ENCODE data around the gene IPPK. TPM values are rescaled to one million over a fixed set of nuclear protein-coding genes. Genes with fewer than 3 reads are reported as not detected.
"Not testable (repeated sequence)": the region's sequence is repeated elsewhere in the genome, so short reads cannot be mapped to it uniquely, and the experiment has no call there.

IPPK gene
- polyA plus RNA-seq, 4 donors, result 10.2 to 12.2 (median 11.9) TPM

DNA sequence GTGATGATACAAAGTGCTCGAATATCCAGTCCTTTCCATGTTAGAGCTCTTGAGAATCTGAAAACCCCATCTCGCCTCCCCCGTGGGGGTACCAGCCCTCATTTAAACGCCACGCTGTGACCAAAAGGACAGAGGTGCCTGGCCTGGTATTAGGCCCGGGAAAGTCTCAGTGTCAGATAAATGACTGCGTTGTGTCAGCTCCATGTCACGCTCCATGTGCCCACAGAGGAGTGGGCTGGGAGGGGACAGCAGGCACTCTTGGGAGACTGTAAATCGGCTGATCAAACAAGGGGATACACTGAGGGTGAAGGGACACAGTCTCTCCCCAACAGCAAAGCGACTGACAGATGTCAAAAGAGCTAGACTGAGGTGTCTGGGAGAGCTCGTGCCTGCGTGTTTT lies 68.5 kb downstream of the IPPK start:
- no peak for DNase-seq (ENCODE audit: low read depth in 4 of 4, low spot score in 3 of 4)

DNA sequence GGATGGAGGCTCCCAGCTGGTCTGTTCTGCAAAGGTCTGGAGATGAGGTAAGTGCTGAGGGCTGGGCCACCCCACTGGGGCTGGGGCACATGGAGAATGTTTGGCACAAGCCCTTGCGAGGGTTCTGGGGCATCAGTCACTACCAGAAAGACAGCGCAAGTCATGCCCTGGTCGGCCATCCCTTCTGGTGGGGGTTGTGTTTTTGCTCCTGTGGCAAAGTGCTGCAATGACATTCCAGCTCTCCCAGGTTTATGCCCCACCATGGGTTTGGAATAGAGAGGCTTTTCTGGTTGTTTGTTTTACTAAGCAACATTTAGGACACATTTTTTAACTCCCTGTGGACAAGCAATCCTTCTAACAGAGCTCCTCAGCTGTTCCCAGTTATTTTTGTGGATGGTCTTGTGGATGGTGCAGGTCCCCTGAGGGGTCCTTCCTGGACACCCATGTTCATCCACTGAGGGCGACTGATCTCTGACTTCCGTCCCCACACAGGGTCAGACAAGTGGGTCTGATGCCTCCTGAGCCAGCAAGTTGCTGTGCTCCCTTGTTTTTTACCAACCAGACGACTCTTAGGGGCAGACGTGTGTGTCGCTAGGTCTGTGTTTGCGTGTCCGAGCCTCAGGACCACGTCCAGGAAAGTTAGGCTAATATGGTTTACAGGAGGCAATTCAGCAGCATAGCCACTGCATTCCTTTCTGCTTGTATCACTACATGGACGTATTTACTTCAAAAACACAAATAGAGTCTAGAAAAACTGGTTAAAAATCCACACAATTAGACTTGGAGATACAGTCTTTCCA lies 69.3 kb downstream of the IPPK start:
- DNase-seq (ENCODE audit: low read depth in 4 of 4, low spot score in 3 of 4), result no peak

DNA sequence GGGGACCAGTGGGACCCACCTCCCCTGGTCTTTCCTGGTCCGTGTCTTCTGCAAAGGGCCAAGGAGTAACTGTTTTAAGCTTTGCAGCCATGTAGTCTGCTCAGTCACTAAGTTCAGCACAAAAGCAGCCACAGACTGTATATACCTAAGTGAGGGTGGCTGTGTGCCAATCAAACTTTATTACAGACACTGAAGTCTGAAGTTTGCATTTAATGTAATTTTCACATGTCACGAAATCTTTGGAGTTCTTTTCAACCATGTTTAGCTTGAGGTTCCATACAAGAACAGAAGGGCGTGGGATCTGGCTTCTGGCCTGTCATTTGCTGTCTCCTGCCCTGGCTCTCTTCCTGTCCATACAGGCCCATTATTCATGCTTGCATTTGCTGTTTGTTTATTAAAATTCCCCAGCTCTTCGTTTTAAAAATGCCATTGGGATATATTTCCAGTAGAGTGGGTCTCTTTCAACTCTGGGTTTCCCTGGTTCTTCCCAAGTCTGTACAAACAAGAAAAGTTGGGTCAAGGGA lies 69.9 kb downstream of the IPPK start:
- no peak for DNase-seq (ENCODE audit: low read depth in 4 of 4, low spot score in 3 of 4)

DNA sequence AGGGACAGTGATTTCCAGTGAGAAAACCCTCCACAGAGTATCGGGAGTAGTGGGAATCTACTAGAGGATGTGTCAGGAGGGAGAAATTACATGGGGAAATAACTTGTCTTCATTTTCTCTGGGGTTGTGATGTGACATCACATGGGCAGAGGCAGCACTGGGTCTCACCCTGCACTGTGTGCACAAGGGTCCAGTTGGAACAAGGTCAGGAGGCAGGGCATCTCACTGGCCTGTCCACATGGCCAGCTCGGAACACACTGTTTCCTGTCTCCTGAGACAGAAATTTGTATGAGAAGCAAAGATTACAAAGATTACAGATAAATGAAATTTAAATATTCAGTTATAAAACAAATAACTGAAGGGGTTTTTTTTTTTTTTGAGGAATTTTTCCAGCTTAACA lies 71.5 kb downstream of the IPPK start:
- DNase-seq (ENCODE audit: low read depth in 4 of 4, low spot score in 3 of 4), result no peak

DNA sequence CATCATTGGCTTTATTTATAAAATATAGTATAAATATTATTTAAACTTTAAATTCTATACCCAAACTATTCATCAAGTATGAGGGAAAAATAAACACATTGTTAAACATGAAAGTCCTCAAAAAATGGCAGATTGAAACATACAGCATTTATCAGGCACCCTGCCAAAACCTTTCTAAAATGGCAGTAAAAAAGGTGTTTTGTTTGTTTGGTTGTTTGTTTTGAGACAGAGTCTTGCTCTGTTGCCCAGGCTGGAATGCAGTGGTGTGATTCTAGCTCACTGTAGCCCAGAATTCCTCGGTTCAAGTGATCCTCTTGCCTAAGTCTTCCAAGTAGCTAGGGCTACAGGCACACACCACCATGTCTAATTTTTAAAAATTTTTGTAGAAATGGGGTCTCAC lies 74.0 kb downstream of the IPPK start:
- DNase-seq (ENCODE audit: low read depth in 4 of 4, low spot score in 3 of 4), result no peak

DNA sequence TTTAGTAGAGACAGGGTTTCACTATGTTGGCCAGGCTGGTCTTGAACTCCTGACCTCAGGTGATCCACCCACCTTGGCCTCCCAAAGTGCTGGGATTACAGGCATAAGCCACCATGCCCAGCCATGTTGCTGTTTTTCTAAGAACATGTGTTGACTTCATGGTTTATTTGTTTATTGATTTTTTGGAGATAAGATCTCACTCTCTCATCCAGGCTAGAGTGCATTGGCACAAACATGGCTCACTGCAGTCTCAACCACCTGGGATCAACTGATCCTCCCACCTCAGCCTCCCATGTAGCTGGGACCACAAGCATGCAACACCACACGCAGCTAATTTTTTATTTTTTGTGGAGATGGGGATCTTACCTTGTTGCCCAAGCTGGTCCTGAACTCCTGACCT lies 74.9 kb downstream of the IPPK start:
- not testable (repeated sequence) for DNase-seq (ENCODE audit: low read depth in 4 of 4, low spot score in 3 of 4)

DNA sequence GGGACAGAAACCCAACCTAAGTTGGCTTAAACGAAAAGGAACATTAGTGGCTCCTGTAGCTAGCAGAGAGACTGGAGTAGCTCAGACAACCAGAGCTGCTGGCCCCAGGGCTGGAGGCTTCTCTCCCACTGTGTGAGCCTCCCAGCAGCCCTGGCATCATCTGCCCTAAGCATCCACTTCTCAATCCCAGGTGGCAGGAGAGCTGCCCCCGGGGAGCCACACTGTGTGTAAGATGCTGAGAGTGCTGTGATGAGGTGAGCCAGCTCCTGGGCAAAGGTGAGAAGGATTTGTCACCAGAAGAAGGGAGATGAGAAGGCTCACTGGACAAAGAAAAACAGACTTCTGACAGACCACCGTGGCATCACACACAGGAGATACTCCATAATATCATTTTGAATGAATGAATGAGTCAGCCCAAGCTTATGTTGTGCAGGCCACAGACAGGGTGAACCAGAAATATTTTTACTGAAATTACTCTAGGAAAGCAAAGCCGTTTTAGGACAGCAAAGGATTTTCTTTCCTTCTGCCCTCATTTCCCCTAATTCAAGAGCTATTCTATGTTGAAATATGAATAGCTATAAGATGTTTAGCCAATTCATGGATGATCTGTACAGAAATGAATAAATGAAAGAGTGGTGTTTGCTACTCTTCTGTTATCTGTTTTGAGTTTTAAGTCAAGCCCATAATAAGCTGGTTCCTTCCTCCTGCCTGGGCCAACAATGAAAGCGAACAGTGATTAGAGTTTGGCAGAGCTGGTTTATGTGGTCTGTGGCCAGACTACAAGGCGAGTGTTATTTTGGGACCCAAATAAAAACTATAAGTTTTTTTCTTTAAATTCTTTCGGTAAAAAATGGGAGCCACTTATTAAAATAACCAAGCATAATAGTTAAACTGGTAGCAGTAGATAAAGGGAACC lies 76.7 kb downstream of the IPPK start:
- no peak for DNase-seq (ENCODE audit: low read depth in 4 of 4, low spot score in 3 of 4)

DNA sequence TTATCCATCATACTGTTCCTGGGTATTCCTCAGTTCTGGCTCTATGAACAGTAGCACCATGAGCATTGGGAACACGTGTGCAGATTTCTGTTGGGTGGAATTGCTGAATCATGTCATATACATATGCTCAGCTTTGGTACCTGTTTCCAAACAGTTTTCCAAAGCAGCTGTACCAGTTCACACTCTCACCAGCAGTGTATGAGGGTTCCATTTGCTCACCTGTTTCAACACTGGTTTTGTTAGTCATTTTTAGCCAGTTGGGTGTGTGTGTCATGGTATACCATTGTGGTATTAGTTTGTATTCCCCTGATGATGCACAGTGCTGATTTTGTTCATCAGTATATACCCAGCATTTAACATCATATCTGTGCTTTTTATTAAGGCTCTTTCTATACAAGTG lies 77.4 kb downstream of the IPPK start:
- no peak for DNase-seq (ENCODE audit: low read depth in 4 of 4, low spot score in 3 of 4)

DNA sequence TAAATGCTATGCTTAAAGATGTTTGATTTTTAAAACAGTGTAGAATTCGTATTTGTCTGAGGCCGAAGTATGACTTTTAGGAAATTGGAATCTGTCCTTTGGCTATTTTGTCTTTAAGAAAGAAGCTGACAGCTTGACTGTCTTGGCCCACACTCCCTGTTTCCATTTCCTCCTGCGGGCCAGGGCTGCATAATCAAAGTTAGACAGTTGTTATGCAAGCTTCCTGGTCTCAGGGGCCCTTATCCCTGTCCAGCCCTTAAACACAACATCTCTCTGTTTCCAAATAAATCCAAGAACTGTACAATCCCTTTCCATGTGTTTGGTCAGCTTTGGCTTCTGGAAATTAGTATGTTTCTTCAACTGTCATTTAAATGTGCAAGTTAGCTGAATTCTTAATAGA lies 79.6 kb downstream of the IPPK start:
- no peak for DNase-seq (ENCODE audit: low read depth in 4 of 4, low spot score in 3 of 4)

DNA sequence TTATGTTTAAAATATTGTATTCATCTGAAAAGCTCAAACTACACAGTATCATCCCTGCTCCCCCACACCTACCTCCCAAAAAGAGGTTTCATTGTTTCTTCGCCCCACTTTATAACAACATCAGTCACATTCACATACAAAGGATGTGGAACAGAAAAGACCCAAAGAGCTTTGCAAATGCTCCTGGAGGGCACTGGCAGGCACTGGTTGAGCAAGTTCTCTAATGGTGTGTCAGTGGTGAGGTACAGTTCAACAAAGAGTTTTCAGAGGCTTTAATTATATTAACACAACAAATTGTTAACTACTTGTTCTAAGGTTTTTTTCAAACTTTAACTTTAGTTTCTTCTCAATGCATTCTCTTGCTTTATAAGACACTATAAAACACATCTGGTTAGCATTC lies 80.0 kb downstream of the IPPK start:
- no peak for DNase-seq (ENCODE audit: low read depth in 4 of 4, low spot score in 3 of 4)

DNA sequence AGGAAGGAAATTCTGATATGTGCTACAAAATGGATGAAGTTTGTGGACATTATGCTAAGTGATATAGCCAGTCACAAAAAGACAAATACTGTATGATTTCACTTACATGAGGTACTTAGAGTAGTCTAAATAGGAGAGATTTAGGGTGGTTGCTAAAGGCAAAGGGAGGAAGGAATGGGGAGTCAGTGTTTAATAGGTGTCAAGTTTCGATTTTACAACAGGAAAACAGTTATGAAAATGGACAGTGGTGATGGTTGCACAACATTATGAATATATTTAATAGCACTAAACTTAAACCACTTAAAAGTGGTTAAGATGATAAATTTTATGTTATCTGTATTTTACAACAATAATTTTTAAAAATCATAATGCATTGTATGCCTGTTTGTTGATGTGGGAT lies 93.8 kb downstream of the IPPK start:
- DNase-seq (ENCODE audit: low read depth in 4 of 4, low spot score in 3 of 4), result no peak

DNA sequence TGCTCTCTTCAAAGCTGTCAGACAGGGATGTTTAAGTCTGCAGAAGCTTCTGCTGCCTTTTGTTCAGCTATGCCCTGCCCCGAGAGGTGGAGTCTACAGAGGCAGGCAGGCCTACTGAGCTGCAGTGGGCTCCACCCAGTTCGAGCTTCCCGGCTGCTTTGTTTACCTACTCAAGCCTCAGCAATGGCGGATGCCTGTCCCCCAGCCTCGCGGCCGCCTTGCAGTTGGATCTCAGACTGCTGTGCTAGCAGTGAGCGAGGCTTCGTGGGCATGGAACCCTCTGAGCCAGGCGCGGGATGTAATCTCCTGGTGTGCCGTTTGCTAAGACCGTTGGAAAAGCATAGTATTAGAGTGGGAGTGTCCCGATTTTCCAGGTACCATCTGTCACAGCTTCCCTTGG lies 96.3 kb downstream of the IPPK start:
- DNase-seq (ENCODE audit: low read depth in 4 of 4, low spot score in 3 of 4), result not testable (repeated sequence)

DNA sequence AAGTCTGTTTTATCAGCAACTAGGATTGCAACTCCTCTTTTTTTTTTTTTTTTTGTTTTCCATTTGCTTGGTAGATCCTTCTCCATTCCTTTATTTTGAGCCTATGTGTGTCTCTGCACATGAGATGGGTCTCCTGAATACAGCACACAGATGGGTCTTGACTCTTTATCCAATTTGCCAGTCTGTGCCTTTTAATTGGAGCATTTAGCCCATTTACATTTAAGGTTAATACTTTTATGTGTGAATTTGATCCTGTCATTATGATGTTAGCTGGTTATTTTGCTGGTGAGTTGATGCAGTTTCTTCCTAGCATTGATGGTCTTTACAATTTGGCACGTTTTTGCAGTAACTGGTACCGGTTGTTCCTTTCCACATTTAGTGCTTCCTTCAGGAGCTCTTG lies 98.1 kb downstream of the IPPK start:
- DNase-seq (ENCODE audit: low read depth in 4 of 4, low spot score in 3 of 4), result not testable (repeated sequence)

DNA sequence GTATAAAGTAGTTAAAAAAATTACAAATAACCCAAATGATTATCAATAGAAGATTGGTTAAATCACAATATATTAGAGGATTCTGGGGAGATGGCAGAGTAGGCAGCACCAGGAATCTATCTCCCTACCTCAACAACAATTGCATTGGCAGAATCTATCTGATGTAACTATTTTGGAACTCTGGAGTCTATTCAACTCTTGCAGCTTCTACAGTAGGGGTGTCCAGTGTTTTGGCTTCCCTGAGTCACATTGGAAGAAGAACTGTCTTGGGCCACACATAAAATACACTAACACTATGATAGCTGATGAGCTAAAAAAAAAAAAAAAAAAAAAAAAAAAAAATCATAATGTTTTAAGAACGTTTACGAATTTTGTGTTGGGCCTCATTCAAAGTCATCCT lies 104.9 kb downstream of the IPPK start:
- no peak for DNase-seq (ENCODE audit: low read depth in 4 of 4, low spot score in 3 of 4)

DNA sequence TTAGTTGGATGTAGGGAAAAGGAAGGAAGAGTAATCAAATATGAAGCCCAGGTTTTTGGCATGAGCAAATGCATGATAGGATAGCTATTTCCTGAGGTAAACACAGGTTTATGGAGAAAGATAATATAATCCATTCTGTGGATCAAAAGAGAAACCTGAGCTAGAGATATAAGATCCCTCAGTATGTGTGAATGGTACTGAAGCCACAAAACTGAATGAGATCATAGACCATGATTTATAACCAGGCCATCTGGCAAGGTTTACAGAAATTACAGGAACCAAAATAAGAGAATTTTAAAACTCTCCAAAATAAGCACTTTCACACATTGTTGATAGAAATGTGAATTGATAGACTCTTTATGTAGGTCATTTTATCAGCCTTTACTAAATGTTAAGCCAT lies 105.4 kb downstream of the IPPK start:
- no peak for DNase-seq (ENCODE audit: low read depth in 4 of 4, low spot score in 3 of 4)

Other genes starting within 250 kb of the IPPK start
- 1 to 10 TPM; 1.8 to 6.3 (median 2.2) TPM for gene OMD, start 245.7 kb downstream of the IPPK start, polyA plus RNA-seq (ENCODE audit: insufficient read length in 4 of 4)
- gene ASPN, start 187.6 kb downstream of the IPPK start, polyA plus RNA-seq (ENCODE audit: insufficient read length in 4 of 4), result 10 to 100 TPM; 16.8 to 25.1 (median 19.7) TPM
- 10 to 100 TPM; 14.8 to 23.6 (median 18.3) TPM for gene ECM2, start 134.1 kb downstream of the IPPK start, polyA plus RNA-seq (ENCODE audit: insufficient read length in 4 of 4)
- 10 to 100 TPM; 29.1 to 32.0 (median 30.9) TPM for gene BICD2, start 94.7 kb upstream of the IPPK start, polyA plus RNA-seq (ENCODE audit: insufficient read length in 4 of 4)
- 1 to 10 TPM; 8.6 to 9.9 (median 9.4) TPM for gene ZNF484, start 207.9 kb upstream of the IPPK start, polyA plus RNA-seq (ENCODE audit: insufficient read length in 4 of 4)